Activated naive CD4-positive, alpha-beta T cell treated with anti-CD3 and anti-CD28 coated beads, Interleukin-2, amount 50 U/mL, for 16 hours (primary cell): ENCODE results near the gene TRIM66.

Source experiments
- DNase-seq: peaks from one replicate; pipeline ENCODE4 v3.0.0-alpha.2; 2020

Gene TRIM66

GRCh38 chr11:8601376-8602133 is 80.9 kb downstream of the TRIM66 start:
- no peak for DNase-seq

- DNase-seq: no peak
These were observed 84.0 kb downstream of the TRIM66 start for GRCh38 chr11:8598506-8598905.

- DNase-seq: no peak
These were observed 85.3 kb downstream of the TRIM66 start for GRCh38 chr11:8597182-8597581.

- no peak for DNase-seq
These were observed 85.9 kb downstream of the TRIM66 start for GRCh38 chr11:8596504-8597046.

GRCh38 chr11:8593935-8594909 is 88.2 kb downstream of the TRIM66 start, which contains the start of gene STK33:
TSS of gene STK33 (minus strand) at chr11:8594228. CDS start at chr11:8474905, 119,323 bp downstream.
- DNase-seq: peak; percentile 18

GRCh38 chr11:8593455-8593854 is 89.0 kb downstream of the TRIM66 start:
- no peak for DNase-seq

- no peak for DNase-seq
These were observed 94.5 kb downstream of the TRIM66 start for GRCh38 chr11:8587915-8588314.

- DNase-seq: no peak
These were observed 95.7 kb downstream of the TRIM66 start for GRCh38 chr11:8586805-8587204.

GRCh38 chr11:8586184-8586583 is 96.3 kb downstream of the TRIM66 start:
- DNase-seq: no peak

GRCh38 chr11:8584511-8584910 is 98.0 kb downstream of the TRIM66 start:
- no peak for DNase-seq

GRCh38 chr11:8584082-8584481 is 98.4 kb downstream of the TRIM66 start:
- DNase-seq: no peak

- no peak for DNase-seq
These were observed 101.2 kb downstream of the TRIM66 start for GRCh38 chr11:8581300-8581699.

GRCh38 chr11:8577791-8578581 is 104.5 kb downstream of the TRIM66 start:
- DNase-seq: no peak

GRCh38 chr11:8574798-8575197 is 107.7 kb downstream of the TRIM66 start:
- DNase-seq: no peak

- no peak for DNase-seq
These were observed 108.7 kb downstream of the TRIM66 start for GRCh38 chr11:8573777-8574176.

- no peak for DNase-seq
These were observed 114.8 kb downstream of the TRIM66 start for GRCh38 chr11:8567602-8568198.

GRCh38 chr11:8566613-8567210 is 115.8 kb downstream of the TRIM66 start:
- DNase-seq: no peak

- DNase-seq: no peak
These were observed 117.9 kb downstream of the TRIM66 start for GRCh38 chr11:8564526-8564925.
